ENCODE measurements around the gene SETD3.

- TF ChIP-seq CTCF (IDR thresholded peaks at IDR 0.05; ENCODE audit: insufficient read depth, low read depth, low read length) (no peak), EZH2 (IDR thresholded peaks at IDR 0.05; ENCODE audit: insufficient read depth, low read length) (no peak)
Measured at GRCh38 chr14:99427632-99428300, 52.9 kb downstream of the SETD3 start.
